ENCODE measurements around the gene PTPRB. TPM values are rescaled to one million over a fixed set of nuclear protein-coding genes. Genes with fewer than 3 reads are reported as not detected.

The PTPRB gene
- total and polyA plus RNA-seq, 2 experiments from 2014 or later, result 0.36 to 1.7 TPM

DNA sequence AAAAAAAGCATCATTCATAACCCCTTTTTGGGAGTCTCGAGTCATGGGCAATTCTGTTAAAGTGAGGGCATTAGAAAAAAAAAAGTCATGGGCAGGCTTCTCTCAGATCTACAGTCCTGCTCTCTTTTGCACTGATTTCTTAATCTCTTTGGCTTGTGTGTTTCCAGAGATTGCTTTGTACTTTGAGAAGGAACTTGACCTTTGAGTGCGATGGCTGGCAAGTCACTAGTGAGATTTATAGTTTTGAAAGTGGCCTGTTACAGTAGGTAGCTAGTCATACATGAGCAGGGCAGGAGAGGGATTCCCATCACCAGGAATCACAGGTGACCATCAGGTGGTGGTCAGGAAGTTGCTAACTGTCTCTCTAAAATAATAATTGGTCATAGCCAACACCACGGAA, 151.5 kb downstream of the PTPRB start:
- Histone ChIP-seq H3K27ac (no peak overlapping the region), H3K9me2 (replicated peaks; ENCODE audit: insufficient read depth) (no peaks in the 10 kb centered on the region), H3K4me1 (ENCODE audit: insufficient read depth) (no peaks in the 10 kb centered on the region), H3K79me2 (no peaks in the 10 kb centered on the region), H3K4me2 (no peak overlapping the region), H4K20me1 (ENCODE audit: insufficient read depth, poor library complexity, severe bottlenecking) (no peaks in the 10 kb centered on the region), H3K4me3 (no peak overlapping the region), H2AFZ (no peak overlapping the region), H3K9me3 (ENCODE audit: low read depth) (no peaks in the 10 kb centered on the region), H3K27me3 (no peaks in the 10 kb centered on the region), H3K36me3 (replicated peaks; ENCODE audit: insufficient read depth, low read depth) (no peaks in the 10 kb centered on the region)
- TF ChIP-seq, protein P1, sequence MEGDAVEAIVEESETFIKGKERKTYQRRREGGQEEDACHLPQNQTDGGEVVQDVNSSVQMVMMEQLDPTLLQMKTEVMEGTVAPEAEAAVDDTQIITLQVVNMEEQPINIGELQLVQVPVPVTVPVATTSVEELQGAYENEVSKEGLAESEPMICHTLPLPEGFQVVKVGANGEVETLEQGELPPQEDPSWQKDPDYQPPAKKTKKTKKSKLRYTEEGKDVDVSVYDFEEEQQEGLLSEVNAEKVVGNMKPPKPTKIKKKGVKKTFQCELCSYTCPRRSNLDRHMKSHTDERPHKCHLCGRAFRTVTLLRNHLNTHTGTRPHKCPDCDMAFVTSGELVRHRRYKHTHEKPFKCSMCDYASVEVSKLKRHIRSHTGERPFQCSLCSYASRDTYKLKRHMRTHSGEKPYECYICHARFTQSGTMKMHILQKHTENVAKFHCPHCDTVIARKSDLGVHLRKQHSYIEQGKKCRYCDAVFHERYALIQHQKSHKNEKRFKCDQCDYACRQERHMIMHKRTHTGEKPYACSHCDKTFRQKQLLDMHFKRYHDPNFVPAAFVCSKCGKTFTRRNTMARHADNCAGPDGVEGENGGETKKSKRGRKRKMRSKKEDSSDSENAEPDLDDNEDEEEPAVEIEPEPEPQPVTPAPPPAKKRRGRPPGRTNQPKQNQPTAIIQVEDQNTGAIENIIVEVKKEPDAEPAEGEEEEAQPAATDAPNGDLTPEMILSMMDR (IDR thresholded peaks at IDR 0.05; ENCODE audit: poor library complexity), result no peak
- TF ChIP-seq EZH2 (IDR thresholded peaks at IDR 0.05; ENCODE audit: borderline replicate concordance), result no peak
- no peak for TF ChIP-seq EZH2phosphoT487 (IDR thresholded peaks at IDR 0.05; ENCODE audit: low read depth, severe bottlenecking, unreplicated experiment)
- 77% methylated on average over 3 of the region's 3 CpGs for WGBS (ENCODE audit: low lambda C conversion rate, missing lambda C conversion rate)
- DNase-seq (ENCODE audit: low spot score), result no peak

DNA sequence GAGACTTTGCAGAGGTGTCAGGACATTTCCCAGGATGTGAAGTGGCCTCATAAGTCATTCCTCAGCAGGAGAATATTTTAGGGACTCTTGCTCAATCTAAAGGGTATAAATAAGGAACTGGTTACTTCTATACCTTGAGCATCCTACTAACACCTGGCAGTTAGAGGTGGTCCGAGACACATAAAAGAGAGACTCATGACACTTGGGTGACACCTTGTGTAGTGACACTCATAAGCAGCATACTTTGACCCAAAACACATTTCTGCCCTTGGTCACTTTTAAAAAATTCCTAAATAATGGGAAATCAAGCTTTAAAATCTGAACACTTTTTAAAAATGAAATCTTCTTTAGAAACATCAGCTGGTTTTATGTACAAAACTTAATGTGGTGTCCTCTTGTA, 152.8 kb downstream of the PTPRB start:
- no peaks in the 10 kb centered on the region for H3K9me3 ChIP-seq (ENCODE audit: low read depth)
- no peaks in the 10 kb centered on the region for H3K9me2 ChIP-seq (replicated peaks; ENCODE audit: insufficient read depth)
- no peaks in the 10 kb centered on the region for H4K20me1 ChIP-seq (ENCODE audit: insufficient read depth, poor library complexity, severe bottlenecking)
- H3K27ac ChIP-seq, result no peak overlapping the region
- no peaks in the 10 kb centered on the region for H3K36me3 ChIP-seq (replicated peaks; ENCODE audit: insufficient read depth, low read depth)
- WGBS (ENCODE audit: low lambda C conversion rate, missing lambda C conversion rate), result 75% methylated on average over 1 of the region's 1 CpG
- H3K4me1 ChIP-seq (ENCODE audit: insufficient read depth), result no peaks in the 10 kb centered on the region
- H3K4me3 ChIP-seq, result no peak overlapping the region
- no peaks in the 10 kb centered on the region for H3K79me2 ChIP-seq
- no peak for TF ChIP-seq EZH2 (IDR thresholded peaks at IDR 0.05; ENCODE audit: borderline replicate concordance)
- H3K27me3 ChIP-seq, result no peaks in the 10 kb centered on the region
- no peak for DNase-seq (ENCODE audit: low spot score)
- H2AFZ ChIP-seq, result no peak overlapping the region
- no peak overlapping the region for H3K4me2 ChIP-seq

- TF ChIP-seq EZH2phosphoT487 (IDR thresholded peaks at IDR 0.05; ENCODE audit: low read depth, severe bottlenecking, unreplicated experiment) (no peak), EZH2 (IDR thresholded peaks at IDR 0.05; ENCODE audit: borderline replicate concordance) (no peak)
- TF ChIP-seq, protein P1 (IDR thresholded peaks at IDR 0.05; ENCODE audit: poor library complexity), result no peak
- Histone ChIP-seq H3K4me1 (ENCODE audit: insufficient read depth) (no peaks in the 10 kb centered on the region), H3K9me2 (replicated peaks; ENCODE audit: insufficient read depth) (no peaks in the 10 kb centered on the region), H3K4me2 (no peak overlapping the region), H3K27ac (no peak overlapping the region), H3K4me3 (no peak overlapping the region), H2AFZ (no peak overlapping the region), H3K36me3 (replicated peaks; ENCODE audit: insufficient read depth, low read depth) (no peaks in the 10 kb centered on the region), H4K20me1 (ENCODE audit: insufficient read depth, poor library complexity, severe bottlenecking) (no peaks in the 10 kb centered on the region), H3K79me2 (no peaks in the 10 kb centered on the region), H3K9me3 (ENCODE audit: low read depth) (no peaks in the 10 kb centered on the region), H3K27me3 (no peaks in the 10 kb centered on the region)
- WGBS (ENCODE audit: low lambda C conversion rate, missing lambda C conversion rate), result 66% methylated on average over 1 of the region's 1 CpG
- no peak for DNase-seq (ENCODE audit: low spot score)
These were observed 154.5 kb downstream of the PTPRB start for GRCh38 chr12:70482764-70483163.

GRCh38 chr12:70469221-70469820, 167.9 kb downstream of the PTPRB start:
- Histone ChIP-seq H3K4me1 (ENCODE audit: insufficient read depth) (no peaks in the 10 kb centered on the region), H3K4me3 (no peak overlapping the region), H3K27me3 (no peaks in the 10 kb centered on the region), H3K79me2 (no peaks in the 10 kb centered on the region), H3K4me2 (no peak overlapping the region), H3K9me3 (ENCODE audit: low read depth) (no peaks in the 10 kb centered on the region), H3K36me3 (replicated peaks; ENCODE audit: insufficient read depth, low read depth) (no peaks in the 10 kb centered on the region), H2AFZ (no peak overlapping the region), H3K27ac (no peak overlapping the region), H4K20me1 (ENCODE audit: insufficient read depth, poor library complexity, severe bottlenecking) (no peaks in the 10 kb centered on the region), H3K9me2 (replicated peaks; ENCODE audit: insufficient read depth) (no peaks in the 10 kb centered on the region)
- TF ChIP-seq EZH2 (IDR thresholded peaks at IDR 0.05; ENCODE audit: borderline replicate concordance) (no peak), EZH2phosphoT487 (IDR thresholded peaks at IDR 0.05; ENCODE audit: low read depth, severe bottlenecking, unreplicated experiment) (no peak)
- TF ChIP-seq, protein P1 (IDR thresholded peaks at IDR 0.05; ENCODE audit: poor library complexity), result no peak
- WGBS (ENCODE audit: low lambda C conversion rate, missing lambda C conversion rate), result 96% methylated on average over 12 of the region's 12 CpGs
- no peak for DNase-seq (ENCODE audit: low spot score)

Measured in hepatocyte (in vitro differentiated cells).